RCC 7860 (cell line): Measurements from ENCODE around the gene SAG.

Source experiments
- DNase-seq: peaks from one replicate; pipeline ENCODE4 v3.0.0-alpha.2; 2015; ENCODE audit warnings: low spot score
- FAIRE-seq: peaks from 2 replicates; lab custom pipeline; 2012; peaks lifted over from hg19 to GRCh38; lab: Jason Lieb, UNC

The SAG gene

GRCh38 chr2:233287871-233288270 is 19.7 kb upstream of the SAG start:
- FAIRE-seq (no peak), DNase-seq (no peak)

GRCh38 chr2:233288663-233289062 is 19.0 kb upstream of the SAG start:
- no peak for DNase-seq
- FAIRE-seq: no peak

GRCh38 chr2:233289648-233290047 is 18.0 kb upstream of the SAG start:
- DNase-seq: no peak
- FAIRE-seq: no peak

GRCh38 chr2:233290051-233290845 is 17.4 kb upstream of the SAG start:
- DNase-seq (no peak), FAIRE-seq (no peak)

GRCh38 chr2:233295891-233296290 is 11.7 kb upstream of the SAG start:
- FAIRE-seq (no peak), DNase-seq (no peak)

- no peak for FAIRE-seq
- no peak for DNase-seq
Observed at GRCh38 chr2:233297076-233297475, 10.5 kb upstream of the SAG start.

GRCh38 chr2:233300401-233300800 is 7.2 kb upstream of the SAG start:
- DNase-seq (no peak), FAIRE-seq (no peak)

- no peak for FAIRE-seq
- no peak for DNase-seq
Observed at GRCh38 chr2:233301248-233301647, 6.4 kb upstream of the SAG start.

- FAIRE-seq (no peak), DNase-seq (no peak)
Observed at GRCh38 chr2:233301811-233302210, 5.8 kb upstream of the SAG start.

- FAIRE-seq (no peak), DNase-seq (no peak)
Observed at GRCh38 chr2:233303252-233303651, 4.4 kb upstream of the SAG start.

GRCh38 chr2:233311241-233311926 is 3.8 kb downstream of the SAG start:
- FAIRE-seq: no peak
- no peak for DNase-seq

GRCh38 chr2:233312874-233313273 is 5.3 kb downstream of the SAG start:
- DNase-seq (no peak), FAIRE-seq (no peak)

- no peak for DNase-seq
- FAIRE-seq: no peak
Observed at GRCh38 chr2:233314180-233314925, 6.7 kb downstream of the SAG start.

- DNase-seq (no peak), FAIRE-seq (no peak)
Observed at GRCh38 chr2:233317196-233317943, 9.8 kb downstream of the SAG start.

GRCh38 chr2:233319256-233319655 is 11.6 kb downstream of the SAG start:
- FAIRE-seq: no peak

GRCh38 chr2:233320470-233320869 is 12.9 kb downstream of the SAG start:
- FAIRE-seq: no peak
- no peak for DNase-seq

More at GRCh38 chr2:233319256-233319655, 11.6 kb downstream of the SAG start:
- DNase-seq: no peak

GRCh38 chr2:233321166-233321565 is 13.6 kb downstream of the SAG start:
- FAIRE-seq (no peak), DNase-seq (no peak)

GRCh38 chr2:233323851-233324250 is 16.2 kb downstream of the SAG start:
- no peak for FAIRE-seq
- DNase-seq: no peak

GRCh38 chr2:233325256-233325655 is 17.6 kb downstream of the SAG start:
- FAIRE-seq: no peak
- no peak for DNase-seq

- no peak for DNase-seq
Observed at GRCh38 chr2:233325814-233326213, 18.2 kb downstream of the SAG start.

GRCh38 chr2:233326500-233326899 is 18.9 kb downstream of the SAG start:
- FAIRE-seq (no peak), DNase-seq (no peak)

More at GRCh38 chr2:233325814-233326213, 18.2 kb downstream of the SAG start:
- FAIRE-seq: no peak
